IMR-90 (cell line): Measurements from ENCODE around the gene MYOZ3.

Experiments used
- BHLHE40 ChIP-seq: fragments of 150-350 bp; IDR thresholded peaks from 2 replicates; pipeline ENCODE4 v1.6.1; 2016; ENCODE audit warnings: mild to moderate bottlenecking, low read depth, low read length
- CTCF ChIP-seq: conservative IDR thresholded peaks from 2 replicates; pipeline ENCODE4 v1.5.1; 2012; ENCODE audit warnings: mild to moderate bottlenecking, low read depth, low read length, improper control_type of control experiment
- ELK1 ChIP-seq: fragments of 150-350 bp; IDR thresholded peaks from 2 replicates; pipeline ENCODE4 v1.6.1; 2016; ENCODE audit warnings: low read depth, mild to moderate bottlenecking, low read length, moderate library complexity, borderline replicate concordance
- POLR2A ChIP-seq: IDR thresholded peaks from 2 replicates; pipeline ENCODE4 v1.6.1; 2012; ENCODE audit warnings: mild to moderate bottlenecking, low read depth, low read length
- RCOR1 ChIP-seq: IDR thresholded peaks from 2 replicates; pipeline ENCODE4 v1.6.1; 2012; ENCODE audit warnings: mild to moderate bottlenecking, low read length, improper control_type of control experiment; ENCODE audit not compliant: insufficient replicate concordance

GRCh38 chr5:150690760-150691159 is 29.7 kb downstream of the MYOZ3 start:
- no peak for TF ChIP-seq CTCF
- no peak for TF ChIP-seq POLR2A
- TF ChIP-seq ELK1, result no peak
- no peak for TF ChIP-seq RCOR1
- no peak for TF ChIP-seq BHLHE40
